Naive B cell (primary cell): ENCODE results near the gene ATP6V0A1. TPM values are rescaled to one million over a fixed set of nuclear protein-coding genes. Genes with fewer than 3 reads are reported as not detected.
A peak's percentile ranks its signal among the peaks of the same experiment; 100 is the strongest.
"Not testable (repeated sequence)": the region's sequence is repeated elsewhere in the genome, so short reads cannot be mapped to it uniquely, and the experiment has no call there.

Experiments used
- ATAC-seq, 2 donors: fragments of 150-1000 bp; cut with Tn5 transposase; 2 replicates each; pipeline ENCODE4 v1.10.0; 2021; ENCODE audit warnings: low read depth in 2 of 2, mild to moderate bottlenecking in 2 of 2, moderate library complexity in 2 of 2
- DNase-seq: peaks from one replicate; pipeline ENCODE4 v3.0.0; 2022
- H3K27ac Mint-ChIP-seq, 6 donors: one replicate each; pipeline ENCODE4 v1.8.0; 2020 to 2022; ENCODE audit warnings: mild to moderate bottlenecking in 6 of 6, mixed read lengths in 6 of 6, moderate library complexity in 5 of 6, inconsistent platforms in 2 of 6
- H3K27me3 Mint-ChIP-seq, 3 donors: one replicate each; pipeline ENCODE4 v1.8.0; 2021 to 2022; ENCODE audit warnings: mixed read lengths in 3 of 3, mild to moderate bottlenecking in 1 of 3
- H3K36me3 Mint-ChIP-seq, 2 donors: one replicate each; pipeline ENCODE4 v1.8.0; 2020 to 2022; ENCODE audit warnings: mixed read lengths in 2 of 2, inconsistent platforms in 1 of 2, mild to moderate bottlenecking in 1 of 2
- H3K4me1 Mint-ChIP-seq, 3 donors: one replicate each; pipeline ENCODE4 v1.8.0; 2020 to 2022; ENCODE audit warnings: mixed read lengths in 3 of 3, inconsistent platforms in 1 of 3, mild to moderate bottlenecking in 1 of 3, moderate library complexity in 1 of 3
- H3K4me3 Mint-ChIP-seq, 8 donors: one replicate each; pipeline ENCODE4 v1.8.0; 2020 to 2022; ENCODE audit warnings: mild to moderate bottlenecking in 8 of 8, mixed read lengths in 8 of 8, moderate library complexity in 8 of 8, inconsistent platforms in 2 of 8
- H3K9me3 Mint-ChIP-seq, 7 donors: one replicate each; pipeline ENCODE4 v1.8.0; 2020 to 2022; ENCODE audit warnings: mixed read lengths in 7 of 7, mild to moderate bottlenecking in 5 of 7, inconsistent platforms in 2 of 7, moderate library complexity in 1 of 7
- polyA plus RNA-seq, 6 donors: library from polyadenylated mRNA; unstranded; fragments of 300-500 nt; fragmentation: Illumina TruSeq; gene quantifications; one replicate each; pipeline ENCODE4 v1.2.3, GENCODE V29; 2021; ENCODE audit warnings: low read depth in 6 of 6

ATP6V0A1 gene
- polyA plus RNA-seq, 6 donors from 2014 or later: 42.5 to 81.0 (median 62.8) TPM

DNA sequence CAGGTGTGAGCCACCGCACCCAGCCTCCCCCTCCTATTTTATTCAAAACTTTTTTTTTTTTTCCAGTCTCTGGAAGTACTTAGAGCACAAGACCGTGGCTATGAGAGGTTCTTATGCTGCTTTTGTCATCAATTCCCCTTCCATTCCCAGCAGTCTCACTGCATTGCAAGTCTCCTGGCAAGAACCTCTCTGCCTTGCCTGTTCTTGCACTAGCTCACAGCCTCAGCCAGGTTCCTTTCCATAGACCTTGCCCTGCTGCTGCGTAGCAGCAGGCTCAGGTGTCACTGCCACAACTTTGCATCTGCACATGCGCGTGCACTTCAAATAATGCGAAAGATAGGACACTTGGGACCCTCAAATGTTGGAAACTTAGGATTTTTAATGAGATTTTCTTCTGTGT lies 15.6 kb downstream of the ATP6V0A1 start:
- peak overlapping the region in 1 of 8 donors; percentile 16 for H3K4me3 Mint-ChIP-seq
- H3K27me3 Mint-ChIP-seq: no peaks in the 10 kb centered on the region
- H3K9me3 Mint-ChIP-seq: no peaks in the 10 kb centered on the region
- peaks cover 13 to 26% (median 23%) of the 10 kb centered on the region in 3 donors for H3K4me1 Mint-ChIP-seq
- peaks cover 21 to 28% of the 10 kb centered on the region in 2 donors for H3K36me3 Mint-ChIP-seq
- ATAC-seq (no peak), DNase-seq (no peak)
- peak overlapping the region in 3 of 6 donors; percentile 25 to 65 (median 38) for H3K27ac Mint-ChIP-seq

DNA sequence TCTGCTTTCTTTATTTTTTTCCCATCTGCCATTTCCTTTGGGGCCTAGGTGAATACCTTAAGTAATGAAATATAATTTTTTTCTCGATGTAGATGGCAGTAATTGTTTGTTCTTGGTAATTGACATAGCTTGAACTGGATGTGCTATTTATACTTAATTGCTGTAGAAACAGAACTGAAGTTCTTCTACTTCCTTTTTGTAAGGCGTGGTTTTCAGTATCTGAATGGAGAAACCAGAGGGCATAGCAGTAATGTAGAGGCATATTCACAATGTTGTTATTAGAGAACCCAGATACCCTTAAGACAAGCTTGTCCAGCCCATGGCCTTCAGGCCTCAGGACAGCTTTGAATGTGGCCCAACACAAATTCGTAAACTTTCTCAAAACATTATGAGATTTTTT lies 16.4 kb downstream of the ATP6V0A1 start:
- H3K27ac Mint-ChIP-seq: peak overlapping the region in 3 of 6 donors; percentile 5 to 36 (median 18)

DNA sequence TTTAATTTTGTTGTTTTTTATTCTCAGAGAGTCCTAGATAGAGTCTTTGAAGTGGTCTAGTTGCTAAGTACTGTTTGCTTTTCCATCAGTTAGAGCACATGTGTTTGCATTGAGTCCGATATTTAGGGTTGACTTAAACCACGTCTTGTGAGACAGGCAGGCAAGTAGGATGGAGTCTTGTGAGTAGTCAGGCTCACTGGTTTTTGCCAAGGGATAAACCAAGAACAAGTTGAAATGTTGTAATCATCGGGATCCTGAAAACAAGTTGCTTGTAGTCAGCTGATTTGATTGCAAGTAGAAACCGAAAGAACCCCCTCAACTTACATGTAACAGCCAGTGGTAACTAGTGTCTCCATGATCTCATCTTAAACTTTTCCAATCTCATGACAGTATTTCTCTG lies 17.2 kb downstream of the ATP6V0A1 start:
- Mint-ChIP-seq H3K9me3 (no peaks in the 10 kb centered on the region), H3K27me3 (no peaks in the 10 kb centered on the region), H3K4me3 (no peak overlapping the region), H3K36me3 (peaks cover 30 to 35% of the 10 kb centered on the region in 2 donors), H3K27ac (peak overlapping the region in 1 of 6 donors; percentile 7), H3K4me1 (peaks cover 13 to 26% (median 23%) of the 10 kb centered on the region in 3 donors)
- ATAC-seq (no peak), DNase-seq (no peak)

More for the DNA sequence above, 16.4 kb downstream of the ATP6V0A1 start:
- no peak for DNase-seq
- no peaks in the 10 kb centered on the region for H3K9me3 Mint-ChIP-seq
- H3K27me3 Mint-ChIP-seq: no peaks in the 10 kb centered on the region
- H3K36me3 Mint-ChIP-seq: peaks cover 25 to 32% of the 10 kb centered on the region in 2 donors
- peak; percentile 52 to 64 for ATAC-seq
- H3K4me3 Mint-ChIP-seq: peak overlapping the region in 3 of 8 donors; percentile 23 to 71 (median 52)
- peaks cover 13 to 26% (median 23%) of the 10 kb centered on the region in 3 donors for H3K4me1 Mint-ChIP-seq

DNA sequence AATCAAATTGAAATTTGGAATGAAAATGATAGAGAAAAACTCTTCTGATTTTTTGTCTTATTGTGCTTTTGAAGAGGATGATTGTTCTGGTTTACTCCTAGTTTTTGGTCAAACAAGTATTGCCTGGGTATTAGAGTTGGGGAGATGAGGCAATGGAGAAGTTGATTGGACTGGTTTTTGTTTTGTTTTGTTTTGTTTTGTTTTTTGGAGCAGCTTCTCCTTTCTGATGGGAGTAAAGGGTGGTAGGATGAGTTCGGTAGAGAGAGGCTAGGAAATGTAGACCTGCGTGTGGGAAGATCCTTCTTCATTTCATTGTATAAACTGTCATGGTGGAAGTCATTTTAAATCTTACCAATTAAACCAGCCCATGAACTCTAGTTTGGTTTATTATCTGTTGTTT lies 17.7 kb downstream of the ATP6V0A1 start:
- Mint-ChIP-seq H3K4me1 (peaks cover 13 to 26% (median 23%) of the 10 kb centered on the region in 3 donors), H3K36me3 (peaks cover 30 to 35% of the 10 kb centered on the region in 2 donors), H3K27me3 (no peaks in the 10 kb centered on the region), H3K9me3 (no peaks in the 10 kb centered on the region), H3K27ac (peak overlapping the region in 3 of 6 donors; percentile 7 to 79 (median 57)), H3K4me3 (peak overlapping the region in 1 of 8 donors; percentile 18)
- ATAC-seq: no peak
- DNase-seq: no peak

DNA sequence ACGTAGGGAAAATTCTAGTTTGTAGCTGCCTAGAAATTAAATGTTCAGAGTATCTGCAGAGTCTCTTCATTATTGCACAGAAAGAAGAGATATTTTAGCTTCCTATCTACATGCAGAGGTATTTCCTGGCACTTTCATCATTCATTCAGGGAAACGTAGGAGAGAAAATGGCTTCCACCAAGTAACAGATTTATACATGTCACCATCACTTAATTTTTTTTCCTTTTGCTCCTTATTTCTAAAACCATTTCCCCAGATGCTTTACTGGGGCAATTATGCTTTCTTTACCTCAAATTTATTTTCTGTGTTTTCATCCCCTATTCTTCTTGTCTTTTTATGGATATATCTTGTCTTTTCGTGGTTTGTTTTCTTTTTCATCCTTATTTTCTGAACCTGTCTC lies 18.5 kb downstream of the ATP6V0A1 start:
- DNase-seq: no peak
- ATAC-seq: no peak
- Mint-ChIP-seq H3K36me3 (peaks cover 30 to 35% of the 10 kb centered on the region in 2 donors), H3K4me3 (peak overlapping the region in 1 of 8 donors; percentile 66), H3K9me3 (no peaks in the 10 kb centered on the region), H3K4me1 (peaks cover 13 to 26% (median 23%) of the 10 kb centered on the region in 3 donors), H3K27me3 (no peaks in the 10 kb centered on the region), H3K27ac (no peak overlapping the region)

DNA sequence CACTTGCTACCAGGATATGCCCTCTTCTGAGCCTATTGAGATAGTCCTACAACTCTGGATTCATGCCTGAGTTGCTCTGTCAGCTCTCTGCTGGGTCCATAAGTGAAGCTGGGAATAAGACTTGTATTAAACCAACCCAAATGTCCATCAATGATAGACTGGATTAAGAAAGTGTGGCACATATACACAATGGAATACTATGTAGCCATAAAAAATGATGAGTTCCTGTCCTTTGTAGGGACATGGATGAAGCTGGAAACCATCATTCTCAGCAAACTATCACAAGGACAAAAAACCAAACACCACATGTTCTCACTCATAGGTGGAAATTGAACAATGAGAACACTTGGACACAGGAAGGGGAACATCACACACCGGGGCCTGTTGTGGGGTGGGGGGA lies 19.1 kb downstream of the ATP6V0A1 start:
- H3K9me3 Mint-ChIP-seq, H3K4me3 Mint-ChIP-seq, DNase-seq, H3K27ac Mint-ChIP-seq, ATAC-seq, H3K27me3 Mint-ChIP-seq: not testable (repeated sequence)
- Mint-ChIP-seq H3K4me1 (peaks cover 13 to 26% (median 23%) of the 10 kb centered on the region in 3 donors), H3K36me3 (peaks cover 30 to 35% of the 10 kb centered on the region in 2 donors)

DNA sequence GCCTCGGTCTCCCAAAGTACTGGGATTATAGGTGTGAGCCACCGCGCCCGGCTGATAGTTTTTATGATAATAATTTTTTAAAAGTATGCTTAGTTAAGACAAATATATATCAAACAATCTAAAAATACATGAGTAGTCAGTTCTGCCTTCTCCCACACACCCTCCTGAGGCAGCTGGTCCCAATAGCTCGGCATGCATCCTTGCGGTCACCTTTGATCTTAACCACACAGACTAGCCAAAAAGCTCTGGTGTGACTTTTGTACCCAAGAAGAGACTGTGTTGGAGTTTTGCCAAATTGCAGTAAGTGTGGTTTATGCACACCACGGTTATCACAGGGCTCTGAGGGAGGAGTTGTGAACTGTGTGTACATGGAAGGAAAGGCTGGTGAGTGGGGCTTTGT lies 25.6 kb downstream of the ATP6V0A1 start:
- H3K4me1 Mint-ChIP-seq: peaks cover 6 to 14% (median 7%) of the 10 kb centered on the region in 3 donors
- peaks cover 20 to 28% of the 10 kb centered on the region in 2 donors for H3K36me3 Mint-ChIP-seq
- H3K27me3 Mint-ChIP-seq: no peaks in the 10 kb centered on the region
- no peaks in the 10 kb centered on the region for H3K9me3 Mint-ChIP-seq
- no peak for ATAC-seq
- H3K4me3 Mint-ChIP-seq: no peak overlapping the region
- peak overlapping the region in 1 of 6 donors; percentile 38 for H3K27ac Mint-ChIP-seq
- no peak for DNase-seq

DNA sequence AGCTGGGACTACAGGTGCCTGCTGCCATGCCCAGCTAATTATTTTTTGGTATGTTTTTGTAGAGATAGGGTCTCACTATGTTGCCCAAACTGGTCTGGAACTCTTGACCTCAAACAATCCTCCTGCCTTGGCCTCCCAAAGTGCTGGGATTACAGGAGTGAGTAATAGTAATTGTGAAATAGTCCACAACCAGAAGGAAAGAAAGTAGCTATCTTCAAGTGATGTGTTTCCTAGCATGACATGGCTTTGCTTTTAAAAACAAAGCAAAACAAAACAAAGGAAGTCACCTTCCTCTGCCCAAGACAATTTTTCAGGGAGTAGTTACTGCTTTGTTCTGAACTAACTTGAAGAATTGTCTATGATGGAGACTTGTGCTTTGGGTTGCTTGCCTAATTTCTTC lies 27.0 kb downstream of the ATP6V0A1 start:
- H3K4me3 Mint-ChIP-seq: no peak overlapping the region
- ATAC-seq (no peak), DNase-seq (no peak)
- H3K27me3 Mint-ChIP-seq: no peaks in the 10 kb centered on the region
- H3K4me1 Mint-ChIP-seq: peaks cover 11 to 18% (median 14%) of the 10 kb centered on the region in 3 donors
- peak overlapping the region in 2 of 6 donors; percentile 7 to 30 for H3K27ac Mint-ChIP-seq
- H3K9me3 Mint-ChIP-seq: no peaks in the 10 kb centered on the region
- H3K36me3 Mint-ChIP-seq: peaks cover 21 to 30% of the 10 kb centered on the region in 2 donors

DNA sequence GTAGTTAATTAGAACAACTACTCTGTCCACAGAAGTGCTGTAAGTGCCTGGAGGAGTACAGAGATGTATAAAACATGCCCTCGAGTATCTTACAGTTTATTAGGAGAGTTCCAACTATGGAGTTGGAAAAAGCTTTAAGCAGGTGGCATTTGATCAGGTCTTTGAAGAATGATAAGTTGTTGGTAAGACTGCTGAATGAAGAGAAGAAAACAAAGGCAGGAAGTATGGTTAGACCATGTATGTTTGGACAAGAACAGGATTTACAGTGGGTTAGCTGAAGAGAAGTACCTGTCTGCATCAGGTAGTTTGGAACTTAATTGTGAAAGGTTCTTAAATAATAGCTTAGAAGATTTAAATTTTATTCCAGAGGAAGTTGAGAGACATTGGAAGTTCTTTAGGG lies 29.4 kb downstream of the ATP6V0A1 start:
- Mint-ChIP-seq H3K27ac (peak overlapping the region; percentile 8 to 88 (median 77)), H3K36me3 (peaks cover 21 to 32% of the 10 kb centered on the region in 2 donors)
- no peak for DNase-seq

DNA sequence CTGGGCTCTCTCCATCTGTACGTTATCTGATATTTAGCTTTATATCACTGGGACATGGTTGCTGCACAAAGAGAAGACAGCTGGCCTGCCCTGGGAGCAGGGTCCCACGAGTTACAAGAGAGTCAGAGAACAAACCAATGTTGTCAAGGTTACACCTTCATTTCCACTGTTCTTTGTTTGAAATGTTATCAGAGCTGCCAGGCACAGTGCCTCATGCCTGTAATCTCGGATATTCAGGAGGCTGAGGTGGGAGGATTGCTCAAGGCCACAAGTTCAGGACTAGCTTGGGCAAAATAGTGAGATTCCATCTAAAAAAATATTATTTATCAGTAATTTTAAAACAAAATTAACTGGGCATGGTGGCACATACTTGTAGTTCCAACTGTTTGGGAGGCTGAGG lies 34.6 kb downstream of the ATP6V0A1 start:
- Mint-ChIP-seq H3K27ac (no peak overlapping the region), H3K9me3 (no peaks in the 10 kb centered on the region), H3K36me3 (peaks cover 25 to 38% of the 10 kb centered on the region in 2 donors), H3K4me3 (no peak overlapping the region), H3K27me3 (no peaks in the 10 kb centered on the region), H3K4me1 (peaks cover 11 to 26% (median 14%) of the 10 kb centered on the region in 3 donors)
- no peak for ATAC-seq
- no peak for DNase-seq

More for the DNA sequence above, 29.4 kb downstream of the ATP6V0A1 start:
- Mint-ChIP-seq H3K9me3 (no peaks in the 10 kb centered on the region), H3K4me1 (peaks cover 11 to 18% (median 14%) of the 10 kb centered on the region in 3 donors), H3K27me3 (no peaks in the 10 kb centered on the region), H3K4me3 (peak overlapping the region in 4 of 8 donors; percentile 21 to 67 (median 42))
- no peak for ATAC-seq

DNA sequence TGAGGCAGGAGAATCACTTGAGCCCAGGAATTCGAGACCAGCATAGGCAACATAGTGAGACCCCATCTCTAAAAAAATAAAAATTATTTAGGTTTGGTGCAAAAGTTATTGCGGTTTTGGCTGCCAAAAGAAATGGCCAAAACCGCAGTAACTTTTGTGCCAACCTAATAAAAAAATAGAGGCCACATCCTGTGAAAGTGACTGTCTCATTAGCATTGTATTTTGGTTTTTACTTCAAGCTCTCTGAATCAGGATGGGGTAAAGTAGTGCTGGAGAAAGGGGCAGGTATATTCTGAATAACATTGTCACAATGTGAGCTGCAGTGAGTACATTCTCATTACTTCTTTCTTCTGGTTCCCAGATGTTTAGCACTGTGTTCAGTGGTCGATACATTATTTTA lies 36.0 kb downstream of the ATP6V0A1 start:
- Mint-ChIP-seq H3K4me1 (peaks cover 8 to 20% (median 10%) of the 10 kb centered on the region in 3 donors), H3K27ac (peak overlapping the region in 2 of 6 donors; percentile 52 to 93), H3K4me3 (no peak overlapping the region), H3K36me3 (peaks cover 17 to 32% of the 10 kb centered on the region in 2 donors), H3K9me3 (no peaks in the 10 kb centered on the region), H3K27me3 (no peaks in the 10 kb centered on the region)
- no peak for ATAC-seq
- DNase-seq: no peak

DNA sequence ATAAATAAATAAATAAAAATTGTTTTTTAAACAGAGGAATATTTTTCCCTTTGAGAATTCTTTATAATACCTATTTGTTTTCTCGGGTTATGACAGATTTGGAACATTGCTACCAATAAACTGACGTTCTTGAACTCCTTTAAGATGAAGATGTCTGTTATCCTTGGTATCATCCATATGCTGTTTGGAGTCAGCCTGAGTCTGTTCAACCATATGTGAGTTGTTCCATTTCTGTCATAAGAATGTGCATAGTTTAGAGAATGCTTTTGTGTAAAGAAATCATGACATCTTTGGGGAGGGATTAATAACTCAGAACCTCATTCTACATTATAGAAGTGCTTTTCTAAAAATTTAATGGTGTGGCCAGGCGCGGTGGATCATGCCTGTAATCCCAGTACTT lies 40.1 kb downstream of the ATP6V0A1 start:
- ATAC-seq: no peak
- peaks cover 28 to 35% of the 10 kb centered on the region in 2 donors for H3K36me3 Mint-ChIP-seq
- H3K27me3 Mint-ChIP-seq: no peaks in the 10 kb centered on the region
- H3K4me3 Mint-ChIP-seq: no peak overlapping the region
- no peak overlapping the region for H3K27ac Mint-ChIP-seq
- no peak for DNase-seq
- no peaks in the 10 kb centered on the region for H3K9me3 Mint-ChIP-seq
- peaks cover 6 to 14% (median 6%) of the 10 kb centered on the region in 3 donors for H3K4me1 Mint-ChIP-seq

DNA sequence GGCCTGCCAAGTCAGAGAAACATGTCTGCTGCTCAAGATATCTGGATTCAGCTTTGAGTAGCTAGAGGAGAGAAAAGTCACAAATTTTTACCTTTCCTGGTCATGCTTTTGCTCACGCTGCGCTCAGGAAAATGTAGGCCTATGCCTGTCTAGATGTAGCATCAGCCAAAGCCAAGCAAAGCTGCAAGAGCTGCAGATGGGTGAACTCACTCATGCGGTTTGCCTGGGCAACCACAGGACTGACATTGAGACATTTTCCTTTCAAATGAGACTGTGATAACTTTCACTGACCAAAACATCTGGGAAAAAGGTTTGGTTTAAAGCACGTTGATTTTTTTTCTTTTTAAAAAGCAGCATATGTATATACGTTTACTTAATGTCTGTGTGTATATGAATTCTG lies 43.4 kb downstream of the ATP6V0A1 start:
- Mint-ChIP-seq H3K4me1 (no peaks in the 10 kb centered on the region), H3K27ac (peak overlapping the region in 1 of 6 donors; percentile 42), H3K9me3 (no peaks in the 10 kb centered on the region), H3K4me3 (no peak overlapping the region), H3K36me3 (peaks cover 21 to 24% of the 10 kb centered on the region in 2 donors), H3K27me3 (no peaks in the 10 kb centered on the region)
- ATAC-seq (no peak), DNase-seq (no peak)

DNA sequence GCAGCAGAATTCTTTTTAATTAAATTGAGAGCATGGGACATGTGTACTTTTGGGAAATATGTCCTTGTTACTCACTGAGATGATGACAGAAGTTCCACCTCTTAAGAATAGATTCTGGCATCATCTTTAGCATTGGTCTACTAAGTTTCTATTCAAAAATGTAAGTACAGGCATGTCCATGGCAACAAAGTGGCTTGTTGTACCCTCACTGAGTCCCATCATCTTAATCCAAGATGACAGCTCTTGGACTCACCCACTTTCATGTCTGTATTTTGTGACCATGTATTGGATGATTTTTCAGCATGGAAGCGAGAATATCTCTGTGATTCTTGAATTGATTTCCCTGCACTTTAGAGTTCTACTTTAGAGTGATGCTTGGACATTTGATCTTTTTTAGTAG lies 44.2 kb downstream of the ATP6V0A1 start:
- no peak overlapping the region for H3K4me3 Mint-ChIP-seq
- ATAC-seq: no peak
- H3K27ac Mint-ChIP-seq: peak overlapping the region in 2 of 6 donors; percentile 75 to 85

More for the DNA sequence above, 44.2 kb downstream of the ATP6V0A1 start:
- DNase-seq: no peak
- Mint-ChIP-seq H3K27me3 (no peaks in the 10 kb centered on the region), H3K4me1 (no peaks in the 10 kb centered on the region), H3K36me3 (peaks cover 21 to 30% of the 10 kb centered on the region in 2 donors), H3K9me3 (no peaks in the 10 kb centered on the region)
